ENCODE data around the gene PHF21B.
"Not testable (repeated sequence)": the region's sequence is repeated elsewhere in the genome, so short reads cannot be mapped to it uniquely, and the experiment has no call there.

The PHF21B gene

DNA sequence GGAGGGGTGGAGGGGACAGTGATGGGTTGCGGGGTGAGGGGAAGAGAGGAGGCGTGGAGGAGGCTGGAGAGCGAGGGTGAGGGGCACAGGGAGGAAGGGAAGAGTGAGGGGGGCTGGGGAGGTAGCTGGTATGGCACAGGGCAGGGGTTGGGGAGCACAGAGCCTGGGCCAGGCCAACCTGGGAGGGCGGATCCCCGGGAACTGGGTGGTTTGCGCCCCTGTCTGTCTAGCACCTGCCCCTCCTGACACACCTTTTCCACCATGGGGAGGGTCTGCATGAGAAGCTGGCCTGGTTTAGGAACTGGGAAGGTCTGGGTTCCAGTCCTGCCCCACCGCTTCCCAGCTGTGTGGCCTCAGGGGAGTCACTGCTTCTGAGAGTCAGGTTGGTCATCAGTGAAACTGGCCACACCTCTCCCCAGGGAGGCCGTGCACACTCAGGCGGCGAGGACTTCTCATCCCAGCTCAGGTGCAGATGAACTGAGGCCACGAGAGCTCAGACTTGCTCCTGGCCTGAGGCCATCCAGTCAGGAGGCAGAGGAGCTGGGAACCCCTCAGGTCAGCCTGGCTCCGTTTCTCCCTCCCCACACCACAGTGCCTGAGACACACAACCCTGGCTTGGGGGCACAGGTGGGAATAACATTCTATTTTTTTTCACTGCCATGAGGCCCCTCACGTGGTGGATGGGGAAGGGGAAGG lies 95.6 kb downstream of the PHF21B start:
- DNase-seq = no peak

DNA sequence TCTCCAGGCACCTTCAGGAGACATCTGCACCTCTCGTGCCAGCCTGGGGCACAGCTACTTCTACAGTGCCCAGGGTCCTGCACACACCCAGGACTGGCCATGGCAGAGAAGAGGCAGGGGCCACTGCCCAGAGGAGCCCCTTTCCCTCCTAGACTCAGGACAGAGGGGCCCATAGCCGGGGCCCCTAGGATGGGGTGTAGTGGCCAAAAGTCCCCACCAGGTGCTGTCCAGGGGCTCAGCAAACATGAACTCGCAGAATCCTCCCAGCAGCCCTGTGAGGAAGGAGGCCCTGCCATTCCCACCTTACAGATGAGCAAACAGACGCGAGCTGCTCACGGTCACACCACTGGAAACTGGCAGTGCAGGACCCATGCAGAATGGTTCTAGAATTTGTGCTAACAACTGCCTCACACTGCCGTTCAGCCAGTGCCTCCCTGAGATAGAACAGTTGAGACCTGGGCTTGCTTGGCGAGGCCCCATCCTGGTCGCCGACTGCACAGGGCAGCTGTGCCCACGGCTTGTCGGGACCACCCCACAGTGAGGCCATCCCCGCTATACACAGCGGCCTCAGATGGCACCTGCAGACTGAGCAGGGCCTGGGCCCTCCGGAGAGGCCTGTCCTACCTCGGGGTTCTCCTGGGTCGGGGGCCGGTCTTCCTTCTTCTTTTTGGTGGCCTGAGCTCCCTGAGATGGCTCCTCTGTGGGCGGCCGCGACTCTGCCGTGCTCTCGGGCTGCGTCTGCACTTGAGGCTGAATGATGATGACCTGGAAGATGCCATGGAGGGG lies 96.4 kb downstream of the PHF21B start:
- no peak for DNase-seq

DNA sequence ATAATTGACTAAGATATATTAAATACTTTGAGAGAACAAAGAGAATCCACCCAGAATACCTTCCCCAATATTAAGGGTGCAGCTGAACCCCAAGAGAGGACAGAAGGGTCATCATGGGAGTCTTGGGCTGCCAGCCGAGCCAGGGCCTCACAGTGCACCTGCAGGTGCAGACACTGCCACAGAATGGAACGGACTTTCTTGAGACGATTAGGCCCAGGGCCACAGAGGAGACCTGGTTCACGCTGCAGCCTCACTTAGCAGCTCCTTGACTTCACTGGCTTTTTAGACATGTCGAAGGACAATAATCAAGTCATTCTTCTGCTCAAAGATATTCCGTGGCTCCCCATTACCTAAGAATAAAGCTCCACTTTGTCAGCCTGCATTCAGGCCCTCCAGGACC lies 100.6 kb downstream of the PHF21B start:
- DNase-seq = no peak

DNA sequence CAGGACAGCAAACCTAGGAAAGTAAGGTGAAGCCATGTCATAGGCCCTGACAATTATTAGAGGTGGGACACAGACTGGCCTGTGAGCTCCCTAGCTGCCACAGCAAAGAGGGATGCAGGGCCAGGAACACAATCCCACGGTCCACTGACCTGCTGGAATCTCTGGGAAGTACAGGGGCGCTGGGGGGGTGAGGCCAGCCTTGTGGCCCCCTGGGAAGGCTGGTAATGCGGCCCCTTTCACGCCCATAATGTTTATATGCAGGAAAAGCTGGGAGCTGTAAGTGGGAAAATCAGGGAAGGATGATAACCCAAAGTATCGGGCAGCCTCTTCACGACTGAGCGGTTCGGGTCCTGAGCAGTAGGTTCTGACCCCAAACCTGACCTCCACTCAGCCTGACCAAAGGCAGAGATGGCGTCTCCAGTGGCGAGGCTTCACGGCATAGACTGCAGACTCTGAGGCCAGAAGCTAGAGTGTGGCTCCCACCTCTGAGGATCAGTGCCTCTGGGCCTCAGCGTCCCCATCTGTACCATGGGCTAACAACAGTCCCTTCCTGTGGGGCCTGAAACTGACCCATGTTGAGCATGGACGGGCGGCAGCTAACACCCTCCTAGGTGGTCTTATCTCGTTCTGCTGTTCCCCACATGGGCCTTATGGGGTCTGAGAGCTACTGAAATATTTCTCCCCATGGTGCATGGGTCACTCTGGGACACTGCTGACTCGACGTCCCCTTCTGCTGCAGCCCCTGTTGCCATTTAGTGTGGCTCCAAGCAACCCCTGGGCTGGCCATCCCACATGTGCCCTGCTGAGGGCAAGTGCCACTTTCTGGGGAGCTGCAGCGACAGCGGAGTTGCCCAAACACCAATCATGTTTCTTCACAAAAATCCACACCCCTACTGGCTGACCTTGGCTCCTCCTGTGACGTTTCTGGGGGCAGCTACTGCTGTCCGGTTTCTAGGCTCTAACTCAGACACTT lies 101.8 kb downstream of the PHF21B start:
- DNase-seq = no peak

DNA sequence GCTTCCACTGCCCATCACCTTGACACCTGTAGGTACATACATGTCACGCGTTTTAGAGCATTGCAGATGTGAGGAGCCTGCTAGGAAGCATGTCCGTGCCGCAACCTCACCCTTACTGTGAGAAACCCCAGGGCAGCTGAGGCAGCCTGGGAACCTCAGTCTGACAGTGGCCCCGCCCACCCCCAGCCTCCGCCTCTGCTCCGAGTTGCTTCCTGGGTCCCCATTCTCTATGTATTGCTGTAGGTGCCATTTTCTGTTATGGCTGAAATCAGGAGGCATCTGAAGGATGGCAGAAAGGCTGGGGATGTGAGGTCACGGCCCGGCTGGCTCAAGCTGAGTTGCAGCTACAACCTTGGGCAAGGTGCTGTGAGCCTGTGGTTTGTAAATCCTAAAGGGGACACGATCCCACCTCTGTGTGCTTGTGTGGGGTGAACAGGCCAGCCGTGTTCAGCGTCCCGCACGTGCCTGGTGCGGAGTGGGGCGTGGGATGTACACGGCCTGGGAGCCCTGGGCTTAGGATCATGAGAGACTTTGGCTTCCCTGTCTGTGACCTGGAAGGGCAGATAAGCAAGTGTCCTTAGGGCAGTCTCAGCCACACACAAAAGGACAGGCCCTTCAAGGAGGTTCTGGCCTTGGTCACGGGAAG lies 102.7 kb downstream of the PHF21B start:
- DNase-seq = no peak

DNA sequence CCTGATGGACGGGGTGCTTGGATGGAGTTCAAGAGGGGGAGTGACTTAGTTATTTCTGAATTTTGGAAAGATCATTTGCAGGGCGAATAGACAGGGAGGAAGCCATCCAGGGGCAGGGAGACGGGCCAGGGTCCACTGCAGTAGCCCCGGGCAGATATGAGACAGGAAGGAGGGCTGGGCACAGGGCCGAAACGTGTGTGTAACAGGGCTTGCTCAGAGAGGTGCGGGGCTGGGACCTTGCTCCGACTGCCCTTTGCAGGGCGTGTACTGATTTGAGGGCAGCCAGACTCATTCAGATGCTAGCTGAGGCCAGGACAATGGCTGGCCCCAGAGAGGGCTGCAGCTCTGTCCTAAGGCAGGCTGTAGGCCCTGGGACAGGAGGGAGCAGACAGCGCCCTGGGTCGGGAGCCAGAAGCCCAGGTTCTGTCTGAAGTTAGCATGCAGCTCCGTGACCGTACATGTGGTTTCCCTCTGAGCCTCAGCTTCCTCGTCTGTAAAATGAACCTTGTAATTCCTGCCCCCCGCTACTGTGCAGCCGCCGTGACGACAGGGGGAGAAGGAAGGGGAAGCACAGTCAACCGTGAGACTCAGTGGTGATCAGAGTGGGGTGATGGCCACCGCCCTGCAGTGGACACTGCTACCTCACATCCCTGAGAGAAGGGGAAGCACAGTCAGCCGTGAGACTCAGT lies 103.4 kb downstream of the PHF21B start:
- no peak for DNase-seq

DNA sequence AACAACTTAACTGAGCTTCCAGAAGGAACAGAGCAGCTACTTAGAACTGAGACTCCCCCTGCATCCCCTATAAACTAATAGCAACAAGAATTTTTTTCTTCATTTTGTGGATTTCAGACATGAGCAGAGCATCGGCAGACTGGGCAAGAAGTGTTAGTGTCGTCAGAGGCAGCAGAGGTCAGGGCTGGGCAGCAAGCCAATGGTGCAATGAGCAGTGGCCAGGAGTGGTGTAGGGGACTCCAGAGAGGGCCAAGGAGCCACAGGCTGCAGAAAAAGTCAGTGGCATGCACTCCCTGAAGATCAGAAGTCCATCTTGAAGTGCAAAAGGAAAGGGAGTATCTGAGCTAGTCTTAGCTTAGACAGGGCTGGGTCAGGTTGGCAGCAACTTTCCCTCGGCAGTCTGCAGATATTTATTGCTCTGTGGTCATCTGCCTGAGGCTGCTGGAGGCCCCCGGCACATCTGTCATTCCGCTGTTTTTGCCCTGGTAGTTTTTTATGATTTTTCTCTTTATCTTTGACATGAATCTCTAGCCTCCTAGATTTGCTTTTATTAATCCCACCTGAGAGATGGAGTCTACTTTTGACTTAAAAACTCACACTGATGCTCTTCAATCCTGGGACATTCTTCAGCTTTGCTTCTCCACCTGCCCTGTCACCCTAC lies 105.2 kb downstream of the PHF21B start:
- not testable (repeated sequence) for DNase-seq

DNA sequence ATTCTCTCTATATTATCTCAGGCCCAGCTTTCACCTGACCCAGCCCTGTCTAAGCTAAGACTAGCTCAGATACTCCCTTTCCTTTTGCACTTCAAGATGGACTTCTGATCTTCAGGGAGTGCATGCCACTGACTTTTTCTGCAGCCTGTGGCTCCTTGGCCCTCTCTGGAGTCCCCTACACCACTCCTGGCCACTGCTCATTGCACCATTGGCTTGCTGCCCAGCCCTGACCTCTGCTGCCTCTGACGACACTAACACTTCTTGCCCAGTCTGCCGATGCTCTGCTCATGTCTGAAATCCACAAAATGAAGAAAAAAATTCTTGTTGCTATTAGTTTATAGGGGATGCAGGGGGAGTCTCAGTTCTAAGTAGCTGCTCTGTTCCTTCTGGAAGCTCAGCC lies 106.6 kb downstream of the PHF21B start:
- DNase-seq = not testable (repeated sequence)

DNA sequence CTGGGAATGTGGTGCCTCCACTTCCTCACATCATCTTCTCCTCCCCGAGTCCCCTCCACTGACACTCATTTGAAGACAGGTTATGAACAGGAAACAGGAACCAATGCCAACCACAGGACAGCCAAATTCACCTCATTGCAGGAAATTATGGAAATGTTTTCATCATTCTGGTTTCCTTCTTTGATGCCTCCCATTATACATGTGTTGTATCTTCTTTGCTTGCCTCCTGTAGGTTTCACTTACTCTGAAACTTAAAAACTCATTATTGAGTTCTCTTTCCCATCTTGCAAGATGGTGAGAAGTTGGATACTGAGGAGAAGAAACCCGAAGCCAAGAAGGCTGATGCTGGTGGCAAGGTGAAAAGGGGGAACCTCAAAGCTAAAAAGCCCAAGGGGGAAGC lies 108.5 kb downstream of the PHF21B start:
- no peak for DNase-seq

DNA sequence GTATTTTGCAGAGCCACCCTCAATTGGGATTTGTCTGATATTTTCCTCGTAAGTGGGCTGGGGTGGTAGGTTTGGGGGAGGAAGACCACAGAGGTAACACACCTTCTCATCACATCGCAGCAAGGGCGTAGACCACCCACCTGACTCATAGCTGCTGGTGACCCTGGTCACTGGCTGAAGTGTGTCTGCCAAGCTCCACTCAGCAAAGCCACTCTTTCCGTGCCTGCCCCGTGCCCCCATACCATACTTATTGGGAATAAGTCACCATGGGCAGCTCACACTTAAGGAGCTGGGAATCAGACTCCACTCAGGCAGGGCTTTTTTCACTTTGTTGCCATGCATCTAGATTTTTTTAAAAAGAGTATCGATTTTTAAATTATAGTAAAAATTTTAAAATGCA lies 111.6 kb downstream of the PHF21B start:
- DNase-seq = no peak

DNA sequence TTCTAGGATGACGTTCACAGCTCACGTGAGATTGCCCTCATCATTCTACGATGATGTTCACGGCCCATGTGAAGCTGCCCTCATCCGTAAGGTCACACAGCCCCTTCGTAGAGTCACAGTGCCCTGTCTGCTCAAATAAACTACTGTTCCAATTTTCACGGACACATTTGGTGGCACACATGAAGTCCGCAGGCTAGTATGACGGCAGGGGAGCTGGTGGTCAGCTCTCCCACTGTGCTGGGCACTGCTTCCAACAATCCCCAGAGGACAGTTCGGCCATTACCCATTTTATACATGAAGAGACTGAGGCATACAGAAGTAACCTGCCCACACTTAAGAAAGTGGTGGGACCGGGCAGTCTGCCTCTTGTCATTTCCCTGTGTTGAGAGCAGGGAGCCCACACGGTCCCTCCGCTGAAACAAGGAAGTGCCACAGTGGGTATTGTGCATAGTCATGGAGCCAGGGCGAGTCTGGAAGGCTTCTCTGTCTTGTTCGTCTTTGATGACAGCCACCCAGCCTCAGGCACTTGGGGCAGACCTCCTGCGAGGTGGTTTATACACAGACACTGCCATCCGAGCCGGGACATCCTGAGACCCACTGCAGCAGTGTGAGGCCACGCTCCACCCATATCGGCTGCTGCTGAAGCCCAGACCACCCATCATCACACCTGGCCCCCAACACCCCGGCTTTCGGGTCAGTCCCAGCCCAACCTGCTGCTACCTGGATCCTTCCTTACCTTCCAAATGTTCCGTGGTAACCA lies 114.3 kb downstream of the PHF21B start:
- no peak for DNase-seq

DNA sequence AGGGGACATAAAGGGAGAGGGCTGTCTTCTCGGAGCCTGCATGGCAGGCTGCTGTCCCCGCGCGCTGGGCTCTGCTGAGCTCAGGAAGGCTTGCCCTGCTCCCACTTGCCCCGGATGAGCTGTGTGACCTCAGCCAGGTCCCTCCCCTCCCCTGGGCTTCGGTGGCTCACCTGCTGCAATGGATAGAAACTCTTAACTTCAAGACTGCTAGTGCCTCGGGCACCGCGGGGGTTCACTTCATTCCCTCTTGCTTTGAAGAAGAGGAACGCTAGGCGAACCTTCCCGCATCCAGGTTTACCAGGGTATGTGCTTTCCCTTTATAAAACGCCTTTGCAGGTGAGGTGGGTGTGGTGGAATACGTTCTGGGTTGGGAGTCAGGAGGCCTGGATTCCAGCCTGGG lies 115.0 kb downstream of the PHF21B start:
- no peak for DNase-seq

DNA sequence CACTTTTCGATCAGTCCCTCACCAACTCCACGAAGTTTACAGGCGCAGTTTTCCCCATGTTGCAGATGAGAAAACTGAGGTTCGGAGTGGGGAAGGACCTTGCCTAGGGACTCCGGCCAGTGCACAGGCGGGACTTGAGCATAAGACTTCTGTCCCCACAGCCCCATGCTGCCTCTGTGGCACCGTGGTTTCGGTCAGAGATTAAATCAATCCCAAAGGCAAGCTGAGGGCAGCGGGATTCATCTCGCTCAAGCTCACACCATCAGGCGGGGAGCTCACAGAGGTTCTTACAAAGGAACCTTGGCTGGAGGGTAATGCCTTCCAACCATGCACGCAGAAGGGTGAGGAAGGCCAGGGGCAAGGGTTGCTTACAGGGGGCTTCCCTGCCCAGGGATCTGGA lies 115.5 kb downstream of the PHF21B start:
- DNase-seq = no peak

DNA sequence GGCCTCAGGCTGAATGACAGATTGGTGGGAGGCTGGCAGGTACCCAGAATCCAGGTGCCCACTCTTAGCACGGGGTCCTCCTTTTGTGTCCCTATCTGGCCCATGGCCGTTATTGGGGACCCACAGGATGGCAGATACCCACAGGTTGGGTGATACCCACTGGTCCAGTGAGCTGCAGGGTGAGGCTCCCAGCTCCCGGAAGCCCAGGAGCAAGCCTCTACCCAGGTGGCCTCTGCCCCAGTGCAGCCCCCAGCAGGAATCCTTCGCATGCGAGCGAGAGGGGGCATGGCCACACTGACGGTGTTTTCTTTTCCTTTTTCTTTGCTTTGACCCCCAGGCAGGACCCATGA lies 116.1 kb downstream of the PHF21B start:
- no peak for DNase-seq

DNA sequence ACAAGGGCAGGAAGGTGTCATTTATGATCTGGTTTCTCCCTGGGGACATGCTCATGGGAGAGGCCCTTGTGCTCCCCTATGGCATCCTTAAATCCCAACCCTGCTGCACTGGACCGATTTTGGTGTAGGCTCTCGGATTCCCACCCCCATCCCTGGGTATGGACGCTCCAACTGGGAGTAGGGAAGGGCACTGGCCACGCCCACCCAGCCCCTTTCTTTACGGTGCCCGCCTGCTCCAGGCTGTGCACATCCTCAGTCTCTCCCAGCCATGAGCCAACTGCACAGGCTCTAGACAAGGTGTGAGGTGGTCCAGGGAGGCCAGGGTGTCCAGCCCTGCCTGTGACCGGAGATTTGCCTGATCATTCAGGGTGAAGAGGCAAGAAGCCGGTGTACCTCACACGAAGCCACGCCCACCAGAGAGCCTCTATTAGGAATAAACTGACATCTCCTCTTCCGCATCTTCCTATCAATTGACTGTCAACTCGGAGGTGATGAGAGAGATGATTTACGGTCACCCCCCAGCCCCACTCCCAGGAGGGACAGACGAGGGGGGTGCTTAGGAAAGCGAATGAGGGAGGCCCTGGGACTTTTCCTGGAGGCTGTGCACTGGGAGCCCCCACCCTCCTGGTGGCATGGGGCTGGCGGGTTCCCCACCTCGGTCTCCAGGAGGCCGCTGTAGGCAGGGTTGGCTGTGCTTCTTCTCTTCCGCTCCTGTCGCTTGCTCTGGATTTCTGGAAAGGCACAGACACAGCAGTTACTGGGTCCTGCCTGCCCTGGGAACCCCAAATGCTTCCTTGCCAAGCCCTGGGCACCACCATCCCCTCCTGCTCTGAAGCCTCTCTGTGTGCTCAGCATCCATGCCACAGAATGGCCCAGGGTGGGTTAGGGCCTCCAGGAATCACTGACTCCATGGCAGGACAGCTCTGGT lies 116.7 kb downstream of the PHF21B start:
- DNase-seq = no peak

DNA sequence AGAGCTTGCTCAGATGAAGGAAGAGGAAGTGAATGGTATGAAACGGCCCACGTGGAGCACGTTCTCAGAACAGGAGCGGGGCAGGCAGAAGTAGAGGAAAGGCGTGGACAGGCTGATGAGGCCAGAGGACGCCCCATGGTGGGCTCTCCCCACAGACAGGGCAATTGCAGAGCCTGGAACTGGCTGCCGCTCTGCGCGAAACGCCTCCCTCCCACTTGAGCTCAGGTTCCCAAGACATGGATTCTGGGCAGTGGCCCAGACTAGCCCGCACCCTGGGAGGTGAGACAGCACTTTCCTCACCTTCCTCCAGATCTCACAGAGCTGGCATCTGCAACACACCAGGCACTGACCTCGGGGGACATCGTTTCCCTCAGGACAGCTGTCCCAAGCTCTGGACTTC lies 117.6 kb downstream of the PHF21B start:
- DNase-seq = no peak

DNA sequence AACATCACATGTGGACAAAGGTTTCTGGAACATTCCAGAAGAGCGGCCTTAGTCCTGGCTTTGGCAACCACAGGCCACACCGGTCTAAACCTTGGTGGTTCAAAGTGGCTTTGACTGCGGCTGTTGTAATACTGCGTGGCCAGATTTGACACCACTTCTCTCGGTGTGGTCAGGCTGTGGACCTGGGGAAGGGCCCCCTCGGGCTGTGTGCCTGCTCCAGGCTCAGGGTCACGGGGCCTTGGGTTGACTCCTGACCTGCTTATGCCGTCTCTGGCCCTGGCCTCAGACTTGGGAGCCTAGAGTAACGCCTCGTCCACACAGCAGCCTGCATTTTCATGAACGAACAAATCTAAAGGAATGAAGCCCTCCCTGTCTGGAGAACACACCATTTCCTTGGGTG lies 118.0 kb downstream of the PHF21B start:
- no peak for DNase-seq

DNA sequence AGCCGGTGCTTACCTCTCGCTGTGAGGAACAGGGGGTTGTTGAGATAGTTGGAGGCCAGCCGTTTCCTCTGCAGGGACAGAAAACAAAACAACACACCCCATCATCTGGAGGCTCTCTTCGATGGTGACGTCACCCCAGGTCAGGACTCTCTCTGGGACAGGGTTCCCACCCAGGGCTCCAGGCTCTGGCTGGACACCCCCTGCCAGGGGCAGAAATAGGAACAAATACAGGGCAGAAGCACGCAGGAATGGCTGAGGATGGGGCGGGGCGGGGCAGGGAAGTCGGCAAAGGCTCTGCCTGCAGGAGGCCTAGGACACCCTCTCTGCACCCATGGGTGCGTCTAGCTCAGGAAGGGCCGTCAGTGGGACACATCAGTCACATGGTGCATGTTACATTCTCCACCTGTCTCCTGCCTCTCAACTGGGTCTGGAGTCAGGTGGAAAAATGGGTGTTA lies 118.5 kb downstream of the PHF21B start:
- DNase-seq = no peak

DNA sequence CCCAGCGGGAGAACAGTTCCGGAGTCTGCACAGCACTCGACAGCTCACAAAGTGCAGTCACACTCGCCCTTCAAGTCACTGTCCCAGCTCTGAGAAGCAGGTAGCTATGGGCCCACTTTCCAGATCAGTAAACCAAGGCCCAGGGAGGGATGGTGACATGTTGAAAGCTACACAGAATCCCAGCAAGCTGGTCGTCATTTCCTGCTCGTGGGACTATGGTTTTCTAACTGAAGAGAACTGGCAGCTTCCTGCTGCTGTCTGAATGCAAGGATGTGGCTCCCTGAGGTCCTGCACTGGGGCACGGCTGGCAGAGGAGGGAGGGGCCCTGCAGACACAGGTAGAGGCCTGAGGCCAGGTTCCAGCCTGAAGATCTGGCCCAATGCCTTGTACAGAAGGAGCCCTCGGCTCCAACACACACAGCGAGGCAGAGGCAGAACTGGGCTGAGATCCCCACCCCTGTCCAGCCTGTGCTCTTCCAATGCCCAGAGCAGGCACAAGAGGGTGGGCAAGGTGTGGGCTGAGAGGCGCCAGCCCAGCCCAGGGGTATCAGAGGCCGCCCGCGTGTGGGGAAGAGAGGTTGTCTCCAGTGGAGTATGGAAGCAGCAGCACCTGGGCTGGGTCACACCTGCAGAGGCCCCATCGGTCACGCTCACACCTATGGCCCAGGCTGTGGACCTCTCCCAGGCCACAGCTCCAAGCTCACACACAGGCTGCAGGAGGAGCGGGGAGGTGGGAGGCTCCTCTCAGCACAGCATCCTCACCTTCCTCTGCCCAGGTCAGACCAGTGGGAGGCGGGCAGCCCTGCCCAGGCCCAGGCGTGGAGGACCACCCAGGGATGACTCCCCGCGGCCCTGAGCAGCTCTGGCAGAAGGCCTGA lies 119.2 kb downstream of the PHF21B start:
- DNase-seq = no peak

Measured in NK-92 treated with Interleukin-12 subunit alpha and Interleukin-12 subunit beta, amount 100 ng/mL, for 24 hours (cell line).